SU-DHL-6 (cell line): Measurements from ENCODE around the gene MAST4.

ENCODE experiments used
- CTCF ChIP-seq: fragments of 200-600 bp; sonication (generic); IDR thresholded peaks from one replicate; pipeline ENCODE4 v1.5.1; 2017; ENCODE audit warnings: antibody characterized with exemption, mild to moderate bottlenecking, low read length, moderate library complexity; ENCODE audit not compliant: insufficient read depth, poor library complexity, severe bottlenecking
- EZH2phosphoT487 ChIP-seq: fragments of 200-600 bp; sonication (generic), shearing (Covaris generic); conservative IDR thresholded peaks from 2 replicates; pipeline ENCODE4 v1.6.1; 2018; ENCODE audit warnings: mild to moderate bottlenecking, antibody characterized with exemption, low read length, moderate library complexity, mixed read lengths

GRCh38 chr5:67090040-67090439 lies 493.8 kb downstream of the MAST4 start:
- TF ChIP-seq EZH2phosphoT487 (no peak), CTCF (no peak)
